ENCODE measurements around the gene FBXO41. TPM values are rescaled to one million over a fixed set of nuclear protein-coding genes. Genes with fewer than 3 reads are reported as not detected.

FBXO41 gene
- total and polyA plus RNA-seq, 9 of the 15 experiments (the other 6 are each of a cell fraction or from before 2014, with no cell fraction given): 0.21 to 8.2 (median 3.5) TPM

DNA sequence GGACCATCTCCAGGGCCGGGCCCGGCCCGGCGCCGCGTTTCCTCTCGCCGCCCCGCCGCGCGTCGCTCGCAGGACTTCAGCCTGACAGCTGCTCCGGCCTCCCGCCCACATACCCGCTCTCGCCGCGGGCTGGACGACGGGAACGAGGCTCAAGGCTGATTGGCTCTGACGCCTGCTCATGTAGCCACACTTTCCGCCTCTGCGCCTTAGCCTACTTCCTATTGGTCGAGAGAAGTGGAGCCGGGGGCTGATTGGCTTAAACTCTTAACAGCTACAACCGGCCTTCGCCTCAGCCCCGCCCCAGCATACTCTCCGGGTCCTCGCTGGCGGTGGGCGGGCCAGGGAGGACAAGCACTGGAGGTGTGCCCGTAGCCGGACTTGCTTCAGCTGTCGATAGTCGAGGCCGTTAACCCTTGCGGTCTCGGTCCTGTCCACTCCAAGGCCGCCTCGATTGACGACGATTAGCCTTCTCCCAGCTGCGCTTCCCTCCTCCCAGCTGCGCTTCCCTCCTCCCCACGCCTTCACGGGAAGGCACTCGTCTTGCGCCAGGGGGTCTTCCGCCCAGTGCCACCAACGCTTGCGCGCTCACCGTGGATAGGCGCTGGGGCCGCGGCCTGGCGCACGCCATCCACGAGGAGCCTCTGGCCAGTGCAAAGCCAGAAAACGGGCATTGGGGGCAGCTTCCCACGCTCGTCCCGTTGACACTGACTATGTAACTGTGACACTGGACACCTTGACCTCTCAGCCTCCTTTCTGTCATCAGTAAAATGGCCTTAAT, 50.9 kb downstream of the FBXO41 start, which contains the start of gene PRADC1 (continued):
- TF ChIP-seq, protein P1, sequence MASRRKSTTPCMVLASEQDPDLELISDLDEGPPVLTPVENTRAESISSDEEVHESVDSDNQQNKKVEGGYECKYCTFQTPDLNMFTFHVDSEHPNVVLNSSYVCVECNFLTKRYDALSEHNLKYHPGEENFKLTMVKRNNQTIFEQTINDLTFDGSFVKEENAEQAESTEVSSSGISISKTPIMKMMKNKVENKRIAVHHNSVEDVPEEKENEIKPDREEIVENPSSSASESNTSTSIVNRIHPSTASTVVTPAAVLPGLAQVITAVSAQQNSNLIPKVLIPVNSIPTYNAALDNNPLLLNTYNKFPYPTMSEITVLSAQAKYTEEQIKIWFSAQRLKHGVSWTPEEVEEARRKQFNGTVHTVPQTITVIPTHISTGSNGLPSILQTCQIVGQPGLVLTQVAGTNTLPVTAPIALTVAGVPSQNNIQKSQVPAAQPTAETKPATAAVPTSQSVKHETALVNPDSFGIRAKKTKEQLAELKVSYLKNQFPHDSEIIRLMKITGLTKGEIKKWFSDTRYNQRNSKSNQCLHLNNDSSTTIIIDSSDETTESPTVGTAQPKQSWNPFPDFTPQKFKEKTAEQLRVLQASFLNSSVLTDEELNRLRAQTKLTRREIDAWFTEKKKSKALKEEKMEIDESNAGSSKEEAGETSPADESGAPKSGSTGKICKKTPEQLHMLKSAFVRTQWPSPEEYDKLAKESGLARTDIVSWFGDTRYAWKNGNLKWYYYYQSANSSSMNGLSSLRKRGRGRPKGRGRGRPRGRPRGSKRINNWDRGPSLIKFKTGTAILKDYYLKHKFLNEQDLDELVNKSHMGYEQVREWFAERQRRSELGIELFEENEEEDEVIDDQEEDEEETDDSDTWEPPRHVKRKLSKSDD (conservative IDR thresholded peaks at IDR 0.05; ENCODE audit: low read length): no peak
- no peak for TF ChIP-seq XRCC5 (IDR thresholded peaks at IDR 0.05; ENCODE audit: low read depth, low read length)
- TF ChIP-seq, protein P2, sequence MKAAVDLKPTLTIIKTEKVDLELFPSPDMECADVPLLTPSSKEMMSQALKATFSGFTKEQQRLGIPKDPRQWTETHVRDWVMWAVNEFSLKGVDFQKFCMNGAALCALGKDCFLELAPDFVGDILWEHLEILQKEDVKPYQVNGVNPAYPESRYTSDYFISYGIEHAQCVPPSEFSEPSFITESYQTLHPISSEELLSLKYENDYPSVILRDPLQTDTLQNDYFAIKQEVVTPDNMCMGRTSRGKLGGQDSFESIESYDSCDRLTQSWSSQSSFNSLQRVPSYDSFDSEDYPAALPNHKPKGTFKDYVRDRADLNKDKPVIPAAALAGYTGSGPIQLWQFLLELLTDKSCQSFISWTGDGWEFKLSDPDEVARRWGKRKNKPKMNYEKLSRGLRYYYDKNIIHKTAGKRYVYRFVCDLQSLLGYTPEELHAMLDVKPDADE (conservative IDR thresholded peaks at IDR 0.05; ENCODE audit: control insufficient read depth, low read depth, low read length): 0 out of 2 replicates have a peak, but pooled peaks have one; percentile 12
- TF ChIP-seq ZNF24 (IDR thresholded peaks at IDR 0.05): no peak
- TF ChIP-seq ZNF699 (CRISPR knock-in tag; IDR thresholded peaks at IDR 0.05; ENCODE audit: insufficient replicate concordance): no peak
- no peak for TF ChIP-seq TCF3 (CRISPR knock-in tag; IDR thresholded peaks at IDR 0.05)
- TF ChIP-seq, protein P3, sequence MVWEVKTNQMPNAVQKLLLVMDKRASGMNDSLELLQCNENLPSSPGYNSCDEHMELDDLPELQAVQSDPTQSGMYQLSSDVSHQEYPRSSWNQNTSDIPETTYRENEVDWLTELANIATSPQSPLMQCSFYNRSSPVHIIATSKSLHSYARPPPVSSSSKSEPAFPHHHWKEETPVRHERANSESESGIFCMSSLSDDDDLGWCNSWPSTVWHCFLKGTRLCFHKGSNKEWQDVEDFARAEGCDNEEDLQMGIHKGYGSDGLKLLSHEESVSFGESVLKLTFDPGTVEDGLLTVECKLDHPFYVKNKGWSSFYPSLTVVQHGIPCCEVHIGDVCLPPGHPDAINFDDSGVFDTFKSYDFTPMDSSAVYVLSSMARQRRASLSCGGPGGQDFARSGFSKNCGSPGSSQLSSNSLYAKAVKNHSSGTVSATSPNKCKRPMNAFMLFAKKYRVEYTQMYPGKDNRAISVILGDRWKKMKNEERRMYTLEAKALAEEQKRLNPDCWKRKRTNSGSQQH (CRISPR knock-in tag; IDR thresholded peaks at IDR 0.05): no peak
- TF ChIP-seq, protein P4, sequence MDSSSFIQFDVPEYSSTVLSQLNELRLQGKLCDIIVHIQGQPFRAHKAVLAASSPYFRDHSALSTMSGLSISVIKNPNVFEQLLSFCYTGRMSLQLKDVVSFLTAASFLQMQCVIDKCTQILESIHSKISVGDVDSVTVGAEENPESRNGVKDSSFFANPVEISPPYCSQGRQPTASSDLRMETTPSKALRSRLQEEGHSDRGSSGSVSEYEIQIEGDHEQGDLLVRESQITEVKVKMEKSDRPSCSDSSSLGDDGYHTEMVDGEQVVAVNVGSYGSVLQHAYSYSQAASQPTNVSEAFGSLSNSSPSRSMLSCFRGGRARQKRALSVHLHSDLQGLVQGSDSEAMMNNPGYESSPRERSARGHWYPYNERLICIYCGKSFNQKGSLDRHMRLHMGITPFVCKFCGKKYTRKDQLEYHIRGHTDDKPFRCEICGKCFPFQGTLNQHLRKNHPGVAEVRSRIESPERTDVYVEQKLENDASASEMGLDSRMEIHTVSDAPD (CRISPR knock-in tag; IDR thresholded peaks at IDR 0.05): no peak
- TF ChIP-seq ZNF3 (CRISPR knock-in tag; IDR thresholded peaks at IDR 0.05): no peak
- no peak for TF ChIP-seq TCF7 (IDR thresholded peaks at IDR 0.05; ENCODE audit: borderline replicate concordance)
- TF ChIP-seq, protein P5, sequence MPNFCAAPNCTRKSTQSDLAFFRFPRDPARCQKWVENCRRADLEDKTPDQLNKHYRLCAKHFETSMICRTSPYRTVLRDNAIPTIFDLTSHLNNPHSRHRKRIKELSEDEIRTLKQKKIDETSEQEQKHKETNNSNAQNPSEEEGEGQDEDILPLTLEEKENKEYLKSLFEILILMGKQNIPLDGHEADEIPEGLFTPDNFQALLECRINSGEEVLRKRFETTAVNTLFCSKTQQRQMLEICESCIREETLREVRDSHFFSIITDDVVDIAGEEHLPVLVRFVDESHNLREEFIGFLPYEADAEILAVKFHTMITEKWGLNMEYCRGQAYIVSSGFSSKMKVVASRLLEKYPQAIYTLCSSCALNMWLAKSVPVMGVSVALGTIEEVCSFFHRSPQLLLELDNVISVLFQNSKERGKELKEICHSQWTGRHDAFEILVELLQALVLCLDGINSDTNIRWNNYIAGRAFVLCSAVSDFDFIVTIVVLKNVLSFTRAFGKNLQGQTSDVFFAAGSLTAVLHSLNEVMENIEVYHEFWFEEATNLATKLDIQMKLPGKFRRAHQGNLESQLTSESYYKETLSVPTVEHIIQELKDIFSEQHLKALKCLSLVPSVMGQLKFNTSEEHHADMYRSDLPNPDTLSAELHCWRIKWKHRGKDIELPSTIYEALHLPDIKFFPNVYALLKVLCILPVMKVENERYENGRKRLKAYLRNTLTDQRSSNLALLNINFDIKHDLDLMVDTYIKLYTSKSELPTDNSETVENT (CRISPR knock-in tag; IDR thresholded peaks at IDR 0.05): peak; percentile 78; the same call in 1 of the 2 replicates
- no peak for TF ChIP-seq WHSC1 (IDR thresholded peaks at IDR 0.05; ENCODE audit: low read length)
- peak; percentile 60; the same call in 1 of the 2 replicates for TF ChIP-seq KLF13 (tag; IDR thresholded peaks at IDR 0.05; ENCODE audit: borderline replicate concordance, low read depth)
- TF ChIP-seq, protein P6, sequence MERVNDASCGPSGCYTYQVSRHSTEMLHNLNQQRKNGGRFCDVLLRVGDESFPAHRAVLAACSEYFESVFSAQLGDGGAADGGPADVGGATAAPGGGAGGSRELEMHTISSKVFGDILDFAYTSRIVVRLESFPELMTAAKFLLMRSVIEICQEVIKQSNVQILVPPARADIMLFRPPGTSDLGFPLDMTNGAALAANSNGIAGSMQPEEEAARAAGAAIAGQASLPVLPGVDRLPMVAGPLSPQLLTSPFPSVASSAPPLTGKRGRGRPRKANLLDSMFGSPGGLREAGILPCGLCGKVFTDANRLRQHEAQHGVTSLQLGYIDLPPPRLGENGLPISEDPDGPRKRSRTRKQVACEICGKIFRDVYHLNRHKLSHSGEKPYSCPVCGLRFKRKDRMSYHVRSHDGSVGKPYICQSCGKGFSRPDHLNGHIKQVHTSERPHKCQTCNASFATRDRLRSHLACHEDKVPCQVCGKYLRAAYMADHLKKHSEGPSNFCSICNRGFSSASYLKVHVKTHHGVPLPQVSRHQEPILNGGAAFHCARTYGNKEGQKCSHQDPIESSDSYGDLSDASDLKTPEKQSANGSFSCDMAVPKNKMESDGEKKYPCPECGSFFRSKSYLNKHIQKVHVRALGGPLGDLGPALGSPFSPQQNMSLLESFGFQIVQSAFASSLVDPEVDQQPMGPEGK (CRISPR knock-in tag; IDR thresholded peaks at IDR 0.05; ENCODE audit: borderline replicate concordance): no peak
